GM12865 (cell line): ENCODE measurements around the gene SLC38A10.
A peak's percentile ranks its signal among the peaks of the same experiment; 100 is the strongest.

Source experiments
- DNase-seq: peaks from one replicate; pipeline ENCODE4 v3.0.0; 2010; ENCODE audit warnings: low read depth
- H3K4me3 ChIP-seq: 2 replicates; pipeline ENCODE4 v1.5.1; 2011; ENCODE audit warnings: mild to moderate bottlenecking, low read depth, low read length, control low read depth
- TF ChIP-seq, protein P1 (sequence below): IDR thresholded peaks from 2 replicates; pipeline ENCODE4 v1.5.1; 2011; ENCODE audit warnings: low read length, control low read depth, low read depth, inconsistent platforms; ENCODE audit not compliant: insufficient read depth; ENCODE audit errors: missing control alignments

The SLC38A10 gene

GRCh38 chr17:81245024-81245664, 50.0 kb downstream of the SLC38A10 start:
- peak; percentile 85 for DNase-seq
- TF ChIP-seq, protein P1, sequence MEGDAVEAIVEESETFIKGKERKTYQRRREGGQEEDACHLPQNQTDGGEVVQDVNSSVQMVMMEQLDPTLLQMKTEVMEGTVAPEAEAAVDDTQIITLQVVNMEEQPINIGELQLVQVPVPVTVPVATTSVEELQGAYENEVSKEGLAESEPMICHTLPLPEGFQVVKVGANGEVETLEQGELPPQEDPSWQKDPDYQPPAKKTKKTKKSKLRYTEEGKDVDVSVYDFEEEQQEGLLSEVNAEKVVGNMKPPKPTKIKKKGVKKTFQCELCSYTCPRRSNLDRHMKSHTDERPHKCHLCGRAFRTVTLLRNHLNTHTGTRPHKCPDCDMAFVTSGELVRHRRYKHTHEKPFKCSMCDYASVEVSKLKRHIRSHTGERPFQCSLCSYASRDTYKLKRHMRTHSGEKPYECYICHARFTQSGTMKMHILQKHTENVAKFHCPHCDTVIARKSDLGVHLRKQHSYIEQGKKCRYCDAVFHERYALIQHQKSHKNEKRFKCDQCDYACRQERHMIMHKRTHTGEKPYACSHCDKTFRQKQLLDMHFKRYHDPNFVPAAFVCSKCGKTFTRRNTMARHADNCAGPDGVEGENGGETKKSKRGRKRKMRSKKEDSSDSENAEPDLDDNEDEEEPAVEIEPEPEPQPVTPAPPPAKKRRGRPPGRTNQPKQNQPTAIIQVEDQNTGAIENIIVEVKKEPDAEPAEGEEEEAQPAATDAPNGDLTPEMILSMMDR, result no peak
- H3K4me3 ChIP-seq, result no peak overlapping the region

DNA sequence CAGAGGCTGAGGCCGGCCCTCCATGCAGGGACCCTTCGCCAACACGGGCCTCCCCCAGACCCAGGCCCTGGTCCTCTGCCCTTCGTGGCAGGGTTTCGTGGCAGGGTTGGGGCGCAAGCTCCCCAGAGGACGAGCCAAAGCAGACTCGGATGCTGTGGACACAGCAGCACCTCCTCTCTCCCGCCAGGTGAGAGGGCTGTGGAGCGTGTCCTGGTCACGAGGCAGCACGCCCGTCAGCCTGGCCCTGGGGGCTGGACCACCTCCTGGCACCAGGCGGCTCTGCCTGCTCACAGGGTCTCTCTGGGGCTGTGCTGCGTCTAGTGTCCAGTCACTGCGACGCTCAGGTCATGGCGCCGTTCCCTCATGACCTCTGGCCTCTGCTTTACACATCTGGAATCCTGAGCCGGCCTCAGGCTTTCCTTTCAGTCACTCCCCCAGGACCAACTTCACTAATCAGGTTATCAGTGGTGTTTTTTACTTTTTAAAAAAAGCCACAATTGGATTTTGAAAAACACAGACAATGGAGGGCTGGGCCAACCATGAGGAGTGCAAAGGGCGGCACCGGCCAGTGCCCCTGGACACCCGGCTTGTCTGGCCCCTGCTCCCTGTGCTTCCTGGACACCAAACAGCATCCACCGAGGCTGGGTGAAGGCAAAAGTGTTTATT, 50.6 kb downstream of the SLC38A10 start:
- TF ChIP-seq, protein P1, result no peak
- no peak for DNase-seq
- H3K4me3 ChIP-seq, result no peak overlapping the region

DNA sequence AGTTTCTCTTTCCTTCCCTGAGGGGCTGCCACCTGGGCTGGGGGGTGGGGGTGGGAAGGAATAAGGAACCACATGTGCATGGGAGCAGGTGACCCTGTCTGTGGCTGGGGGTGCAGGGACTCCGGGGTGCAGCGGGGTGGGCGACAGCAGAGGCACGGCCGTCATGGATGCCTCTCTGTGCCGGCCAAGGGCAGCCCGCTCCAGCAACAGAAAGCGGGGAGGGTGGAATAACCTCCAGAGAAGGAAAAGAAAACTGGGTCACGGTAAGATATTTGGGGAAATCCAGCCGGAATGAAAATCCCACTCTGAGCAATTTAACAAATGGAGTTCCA, 51.8 kb downstream of the SLC38A10 start:
- no peak for DNase-seq
- TF ChIP-seq, protein P1, result no peak
- H3K4me3 ChIP-seq, result no peak overlapping the region

DNA sequence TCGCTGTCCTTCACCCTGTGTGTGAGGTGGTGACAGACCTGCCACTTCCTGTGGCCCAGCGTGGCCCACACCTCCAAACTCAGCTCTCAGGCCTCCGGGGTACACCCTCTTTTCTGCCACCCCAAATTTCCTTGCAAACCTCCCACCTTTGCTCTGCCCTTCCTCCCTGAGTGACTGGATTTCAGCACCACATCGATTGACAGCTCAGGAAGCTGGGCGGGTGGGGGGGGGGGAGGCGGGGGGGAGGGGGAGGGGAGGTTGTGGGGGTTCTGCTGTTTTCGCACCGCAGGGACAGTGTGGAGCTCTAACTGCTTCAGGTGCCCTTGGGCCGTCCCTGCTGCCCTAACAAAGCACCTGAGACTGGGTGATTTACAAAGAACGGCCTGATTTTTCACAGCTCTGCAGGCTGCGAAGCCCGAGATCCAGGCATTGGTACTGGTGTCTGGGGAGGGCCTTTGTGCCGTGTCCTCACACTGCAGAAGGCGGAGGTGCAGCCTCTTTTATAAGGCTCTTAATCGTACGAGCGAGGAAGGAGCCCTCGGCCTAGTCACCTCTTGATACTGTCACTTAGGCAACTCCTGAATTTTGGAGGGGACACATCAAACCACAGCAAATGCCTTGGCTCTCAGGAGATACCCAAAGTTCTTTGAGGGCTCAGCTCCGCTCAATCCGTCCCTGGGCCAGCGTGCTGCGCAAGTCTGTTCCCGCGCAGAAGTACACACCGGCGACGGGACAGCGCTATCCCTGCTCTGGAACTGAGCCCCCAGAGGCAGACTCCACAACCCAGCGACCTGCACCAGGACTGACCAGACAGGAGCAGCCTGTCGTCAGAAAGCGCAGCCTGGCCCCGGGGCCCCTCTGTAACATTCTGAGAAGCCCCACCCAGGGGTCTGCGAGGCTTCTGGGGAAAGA, 52.4 kb downstream of the SLC38A10 start:
- no peak for DNase-seq
- TF ChIP-seq, protein P1, result no peak
- H3K4me3 ChIP-seq, result no peak overlapping the region

DNA sequence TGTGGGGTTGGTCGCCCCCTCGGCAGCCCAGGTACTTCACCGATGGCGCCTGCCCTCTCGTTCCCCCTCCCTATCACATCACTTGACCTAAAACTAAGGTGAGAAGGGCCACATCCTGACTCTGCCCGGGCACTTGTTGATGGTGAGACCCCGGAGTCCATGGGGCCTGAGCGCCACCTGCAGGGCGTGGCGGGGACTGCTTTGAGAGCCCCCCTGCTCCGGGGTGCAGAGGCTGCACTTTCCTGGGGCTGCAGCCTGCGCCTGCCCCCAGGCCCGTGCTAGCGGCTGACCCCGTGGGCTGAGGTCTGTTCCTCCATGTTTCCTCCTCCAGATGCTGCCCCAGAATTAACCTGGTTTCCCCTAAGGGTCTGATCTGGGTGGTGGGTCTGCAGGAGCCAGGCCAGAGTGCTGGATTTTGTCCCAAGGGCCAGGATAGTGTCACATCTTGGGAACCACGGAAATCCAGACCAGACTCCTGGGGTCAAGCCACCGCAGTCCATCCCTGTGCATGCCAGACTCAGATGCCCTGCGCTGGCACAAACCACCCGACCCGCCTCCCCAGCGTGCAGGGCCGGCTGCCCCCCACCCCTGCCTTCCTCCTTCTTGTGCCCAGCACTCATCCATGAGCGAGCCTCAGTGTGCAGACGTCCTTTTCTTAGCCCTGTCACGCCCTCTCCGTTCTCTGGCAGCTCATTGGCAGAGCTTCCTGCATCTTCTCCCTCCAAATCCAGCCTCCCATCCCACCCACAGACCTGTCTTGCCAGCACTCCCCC, 53.3 kb downstream of the SLC38A10 start:
- no peak overlapping the region for H3K4me3 ChIP-seq
- DNase-seq, result peak; percentile 78
- TF ChIP-seq, protein P1, result peak; percentile 89

GRCh38 chr17:81241203-81241602, 53.9 kb downstream of the SLC38A10 start:
- H3K4me3 ChIP-seq, result no peak overlapping the region
- TF ChIP-seq, protein P1, result no peak
- DNase-seq, result no peak
